ENCODE measurements around the gene FRMD4B.

FRMD4B gene

GRCh38 chr3:69413551-69414207 lies 27.8 kb upstream of the FRMD4B start:
- Histone ChIP-seq H3K9me2 (ENCODE audit: low read depth, low read length) (no peaks in the 10 kb centered on the region), H3K4me3 (ENCODE audit: low read depth, low read length, poor library complexity, severe bottlenecking) (no peak overlapping the region), H3K36me3 (ENCODE audit: insufficient read depth, low read length) (no peaks in the 10 kb centered on the region), H3F3A (ENCODE audit: insufficient read depth, low read length) (no peaks in the 10 kb centered on the region), H3K9me3 (ENCODE audit: low read length) (no peaks in the 10 kb centered on the region), H3K79me2 (ENCODE audit: insufficient read depth, low read length) (no peaks in the 10 kb centered on the region), H3K9ac (ENCODE audit: low read length) (no peak overlapping the region), H3K4me2 (ENCODE audit: low read length) (no peak overlapping the region), H3K27me3 (ENCODE audit: insufficient read depth, low read length) (no peaks in the 10 kb centered on the region), H2AFZ (ENCODE audit: low read length) (no peak overlapping the region), H3K4me1 (ENCODE audit: insufficient read depth, low read length, severe bottlenecking) (peaks cover 8% of the 10 kb centered on the region), H4K20me1 (ENCODE audit: insufficient read depth, low read length) (no peaks in the 10 kb centered on the region), H3K27ac (ENCODE audit: low read depth, low read length, poor library complexity, severe bottlenecking) (no peak overlapping the region)
- TF ChIP-seq CTCF (IDR thresholded peaks at IDR 0.05; ENCODE audit: low read length) (no peak), EZH2 (IDR thresholded peaks at IDR 0.05; ENCODE audit: borderline replicate concordance, low read length) (no peak)

GRCh38 chr3:69411346-69411745 lies 25.5 kb upstream of the FRMD4B start:
- Histone ChIP-seq H3F3A (ENCODE audit: insufficient read depth, low read length) (no peaks in the 10 kb centered on the region), H3K4me3 (ENCODE audit: low read depth, low read length, poor library complexity, severe bottlenecking) (no peak overlapping the region), H3K4me2 (ENCODE audit: low read length) (no peak overlapping the region), H4K20me1 (ENCODE audit: insufficient read depth, low read length) (no peaks in the 10 kb centered on the region), H3K9me2 (ENCODE audit: low read depth, low read length) (no peaks in the 10 kb centered on the region), H3K9me3 (ENCODE audit: low read length) (no peaks in the 10 kb centered on the region), H3K27me3 (ENCODE audit: insufficient read depth, low read length) (no peaks in the 10 kb centered on the region), H3K79me2 (ENCODE audit: insufficient read depth, low read length) (no peaks in the 10 kb centered on the region), H2AFZ (ENCODE audit: low read length) (no peak overlapping the region), H3K27ac (ENCODE audit: low read depth, low read length, poor library complexity, severe bottlenecking) (no peak overlapping the region), H3K36me3 (ENCODE audit: insufficient read depth, low read length) (no peaks in the 10 kb centered on the region), H3K4me1 (ENCODE audit: insufficient read depth, low read length, severe bottlenecking) (peaks cover 8% of the 10 kb centered on the region), H3K9ac (ENCODE audit: low read length) (no peak overlapping the region)
- no peak for TF ChIP-seq EZH2 (IDR thresholded peaks at IDR 0.05; ENCODE audit: borderline replicate concordance, low read length)
- TF ChIP-seq CTCF (IDR thresholded peaks at IDR 0.05; ENCODE audit: low read length), result no peak

- no peaks in the 10 kb centered on the region for H3K9me2 ChIP-seq (ENCODE audit: low read depth, low read length)
- H4K20me1 ChIP-seq (ENCODE audit: insufficient read depth, low read length), result no peaks in the 10 kb centered on the region
- no peaks in the 10 kb centered on the region for H3F3A ChIP-seq (ENCODE audit: insufficient read depth, low read length)
- H3K27ac ChIP-seq (ENCODE audit: low read depth, low read length, poor library complexity, severe bottlenecking), result no peak overlapping the region
- H3K9me3 ChIP-seq (ENCODE audit: low read length), result peaks cover 6% of the 10 kb centered on the region
- no peak overlapping the region for H3K4me3 ChIP-seq (ENCODE audit: low read depth, low read length, poor library complexity, severe bottlenecking)
- peak overlapping the region; percentile 82; the same call in 1 of the 2 replicates for H2AFZ ChIP-seq (ENCODE audit: low read length)
- no peak overlapping the region; the same call in 1 of the 2 replicates for H3K4me2 ChIP-seq (ENCODE audit: low read length)
- peaks cover 8% of the 10 kb centered on the region for H3K4me1 ChIP-seq (ENCODE audit: insufficient read depth, low read length, severe bottlenecking)
- no peak overlapping the region for H3K9ac ChIP-seq (ENCODE audit: low read length)
- no peaks in the 10 kb centered on the region for H3K27me3 ChIP-seq (ENCODE audit: insufficient read depth, low read length)
- H3K79me2 ChIP-seq (ENCODE audit: insufficient read depth, low read length), result no peaks in the 10 kb centered on the region
- no peaks in the 10 kb centered on the region for H3K36me3 ChIP-seq (ENCODE audit: insufficient read depth, low read length)
- TF ChIP-seq CTCF (IDR thresholded peaks at IDR 0.05; ENCODE audit: low read length) (peak; percentile 82), EZH2 (IDR thresholded peaks at IDR 0.05; ENCODE audit: borderline replicate concordance, low read length) (no peak)
Measured at GRCh38 chr3:69410301-69410700, 24.4 kb upstream of the FRMD4B start.

Measured in OCI-LY1 (cell line).